ES-I3 (cell line): ENCODE measurements around the gene TRIM69.
"Not testable (repeated sequence)": the region's sequence is repeated elsewhere in the genome, so short reads cannot be mapped to it uniquely, and the experiment has no call there.

Experiments used
- H3K36me3 ChIP-seq: 2 replicates; pipeline ENCODE4 v1.6.1; 2013; ENCODE audit warnings: mild to moderate bottlenecking, low read length, control low read depth, moderate library complexity; ENCODE audit not compliant: insufficient read depth
- H3K4me1 ChIP-seq: 2 replicates; pipeline ENCODE4 v1.6.1; 2013; ENCODE audit warnings: mild to moderate bottlenecking, control low read depth, low read length; ENCODE audit not compliant: insufficient read depth
- H3K9ac ChIP-seq: 2 replicates; pipeline ENCODE4 v1.6.1; 2013; ENCODE audit warnings: low read depth, mild to moderate bottlenecking, low read length, moderate library complexity
- H3K9me3 ChIP-seq: 2 replicates; pipeline ENCODE4 v1.6.1; 2013; ENCODE audit warnings: mild to moderate bottlenecking, low read length, moderate library complexity; ENCODE audit not compliant: control insufficient read depth, insufficient read depth

TRIM69 gene

GRCh38 chr15:44736181-44736765, at the start of gene TRIM69:
Gene TRIM69, plus strand, starts transcription at chr15:44736528. Its CDS starts 177 bp downstream, at chr15:44736705.
- peaks cover 3% of the 10 kb centered on the region; the same call in 1 of the 2 replicates for H3K4me1 ChIP-seq
- H3K9me3 ChIP-seq, result no peaks in the 10 kb centered on the region
- H3K36me3 ChIP-seq, result no peaks in the 10 kb centered on the region
- no peak within 1 kb of the TSS for H3K9ac ChIP-seq

DNA sequence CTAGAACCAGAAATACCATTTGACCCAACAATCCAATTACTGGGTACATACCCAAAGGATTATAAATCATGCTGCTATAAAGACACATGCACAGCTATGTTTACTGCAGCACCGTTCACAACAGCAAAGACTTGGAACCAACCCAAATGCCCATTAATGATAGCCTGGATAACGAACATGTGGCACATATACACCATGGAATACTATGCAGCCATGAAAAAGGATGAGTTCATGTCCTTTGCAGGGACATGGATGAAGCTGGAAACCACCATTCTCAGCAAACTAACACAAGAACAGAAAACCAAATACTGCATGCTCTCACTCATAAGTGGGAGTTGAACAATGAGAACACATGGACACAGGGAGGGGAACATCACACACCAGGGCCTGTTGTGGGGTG, 47.0 kb upstream of the TRIM69 start:
- not testable (repeated sequence) for H3K4me1 ChIP-seq, H3K36me3 ChIP-seq, H3K9ac ChIP-seq, H3K9me3 ChIP-seq

DNA sequence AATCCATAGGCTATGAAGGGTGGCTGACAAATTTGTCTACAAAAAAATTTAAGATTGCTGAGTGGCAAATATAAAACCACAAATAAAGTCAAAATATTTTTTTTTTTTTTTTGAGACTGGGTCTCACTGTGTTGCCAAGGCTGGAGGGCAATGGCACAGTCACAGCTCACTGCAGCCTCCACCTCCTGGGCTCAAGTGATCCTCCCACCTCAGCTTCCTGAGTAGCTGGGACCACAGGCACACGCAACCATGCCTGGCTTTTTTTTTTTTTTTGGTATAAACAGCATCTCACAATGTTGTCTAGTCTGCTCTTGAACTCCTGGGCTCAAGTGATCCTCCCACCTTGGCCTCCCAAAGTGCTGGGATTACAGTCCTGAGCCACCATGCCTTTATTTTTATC, 46.1 kb upstream of the TRIM69 start:
- not testable (repeated sequence) for H3K4me1 ChIP-seq, H3K9me3 ChIP-seq, H3K9ac ChIP-seq, H3K36me3 ChIP-seq

DNA sequence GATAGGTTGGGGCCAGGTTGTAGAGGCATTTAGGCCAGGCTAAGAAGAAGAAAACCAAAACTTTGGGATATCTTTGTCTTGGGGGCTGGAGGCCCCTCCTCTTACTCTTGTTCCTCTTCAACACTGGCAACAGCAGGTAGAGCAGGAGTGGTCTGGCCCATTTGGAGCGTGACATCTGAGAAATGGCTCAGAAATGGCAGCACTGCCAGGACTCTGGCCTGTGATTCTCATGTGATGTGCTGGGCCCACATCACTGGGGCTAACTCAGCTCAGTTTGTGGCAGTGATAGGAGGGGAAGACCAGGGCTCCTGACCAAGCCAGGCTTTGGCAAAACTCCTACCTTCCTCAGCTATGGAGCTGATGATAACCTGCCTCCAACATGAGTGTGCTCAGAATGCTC, 43.7 kb upstream of the TRIM69 start:
- Histone ChIP-seq H3K36me3 (no peaks in the 10 kb centered on the region), H3K9ac (no peak overlapping the region), H3K9me3 (no peaks in the 10 kb centered on the region), H3K4me1 (no peaks in the 10 kb centered on the region; the same call in 1 of the 2 replicates)

GRCh38 chr15:44694416-44694815, 41.9 kb upstream of the TRIM69 start:
- Histone ChIP-seq H3K9ac (no peak overlapping the region), H3K4me1 (no peaks in the 10 kb centered on the region; the same call in 1 of the 2 replicates), H3K9me3 (no peaks in the 10 kb centered on the region), H3K36me3 (no peaks in the 10 kb centered on the region)

DNA sequence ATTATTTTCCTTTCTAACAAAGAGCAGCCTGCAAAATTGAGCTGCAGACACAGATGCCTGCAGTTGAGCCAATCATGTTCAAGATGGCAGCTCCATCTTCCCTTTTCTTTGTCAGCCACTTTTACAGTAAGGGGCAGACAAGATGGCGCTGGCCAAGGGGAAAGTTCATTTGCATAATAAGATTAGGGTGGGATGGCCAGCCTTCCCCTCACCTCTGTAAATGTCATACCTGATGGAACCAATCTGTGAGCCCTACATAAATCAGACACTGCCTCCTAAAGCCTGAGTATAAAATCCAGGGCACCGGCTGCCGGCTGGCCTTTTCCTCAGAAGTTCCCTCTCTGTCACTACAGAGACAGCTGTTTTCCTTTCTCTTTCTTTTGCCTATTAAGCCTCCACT, 41.0 kb upstream of the TRIM69 start:
- H3K9me3 ChIP-seq, result no peaks in the 10 kb centered on the region
- H3K36me3 ChIP-seq, result no peaks in the 10 kb centered on the region
- H3K9ac ChIP-seq, result no peak overlapping the region
- no peaks in the 10 kb centered on the region; the same call in 1 of the 2 replicates for H3K4me1 ChIP-seq

DNA sequence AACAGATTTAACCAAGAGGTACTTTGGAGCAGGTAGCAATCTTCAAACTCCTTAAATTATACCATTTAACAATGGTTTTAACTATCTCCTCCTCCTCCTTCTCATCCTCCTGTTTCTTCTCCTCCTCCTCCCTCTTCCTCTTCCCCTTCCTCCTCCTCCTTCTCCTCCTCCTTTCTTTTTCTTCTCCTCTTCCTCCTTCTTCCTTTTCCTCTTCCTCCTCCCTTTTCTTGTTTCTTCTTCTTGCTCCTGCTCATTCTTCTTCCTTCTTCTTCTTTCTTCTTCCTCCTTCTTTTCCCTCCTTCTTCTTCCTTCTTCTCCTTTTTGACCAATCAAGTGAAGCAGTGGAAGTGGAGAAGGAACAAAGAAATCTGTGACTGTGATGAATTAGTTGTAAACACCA, 39.3 kb upstream of the TRIM69 start:
- Histone ChIP-seq H3K36me3 (no peaks in the 10 kb centered on the region), H3K4me1 (no peaks in the 10 kb centered on the region; the same call in 1 of the 2 replicates), H3K9ac (no peak overlapping the region), H3K9me3 (no peaks in the 10 kb centered on the region)

- no peak overlapping the region for H3K9ac ChIP-seq
- H3K9me3 ChIP-seq, result no peaks in the 10 kb centered on the region
- H3K4me1 ChIP-seq, result no peaks in the 10 kb centered on the region; the same call in 1 of the 2 replicates
- H3K36me3 ChIP-seq, result no peaks in the 10 kb centered on the region
These were observed 37.7 kb upstream of the TRIM69 start for GRCh38 chr15:44698641-44699040.

GRCh38 chr15:44700676-44701075, 35.7 kb upstream of the TRIM69 start:
- not testable (repeated sequence) for H3K4me1 ChIP-seq, H3K9ac ChIP-seq, H3K9me3 ChIP-seq, H3K36me3 ChIP-seq

DNA sequence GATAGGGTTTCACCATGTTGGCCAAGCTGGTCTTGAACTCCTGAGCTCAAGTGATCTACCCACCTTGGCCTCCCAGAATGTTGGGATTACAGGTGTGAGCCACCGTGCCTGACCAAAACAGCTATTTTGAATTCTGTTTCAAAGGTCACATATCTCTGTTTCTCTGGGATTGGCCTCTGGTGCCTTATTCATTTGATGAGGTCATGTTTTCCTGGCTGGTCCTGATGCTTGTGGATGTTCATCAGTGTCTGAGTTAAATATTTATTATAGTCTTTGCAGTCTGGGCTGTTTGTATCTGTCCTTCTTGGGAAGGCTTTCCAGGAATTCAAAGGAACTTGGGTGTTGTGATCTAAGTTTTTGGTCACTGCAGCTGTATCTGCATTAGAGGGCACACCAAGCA, 30.3 kb upstream of the TRIM69 start:
- Histone ChIP-seq H3K9ac (no peak overlapping the region), H3K36me3 (no peaks in the 10 kb centered on the region), H3K4me1 (no peaks in the 10 kb centered on the region), H3K9me3 (no peaks in the 10 kb centered on the region)

DNA sequence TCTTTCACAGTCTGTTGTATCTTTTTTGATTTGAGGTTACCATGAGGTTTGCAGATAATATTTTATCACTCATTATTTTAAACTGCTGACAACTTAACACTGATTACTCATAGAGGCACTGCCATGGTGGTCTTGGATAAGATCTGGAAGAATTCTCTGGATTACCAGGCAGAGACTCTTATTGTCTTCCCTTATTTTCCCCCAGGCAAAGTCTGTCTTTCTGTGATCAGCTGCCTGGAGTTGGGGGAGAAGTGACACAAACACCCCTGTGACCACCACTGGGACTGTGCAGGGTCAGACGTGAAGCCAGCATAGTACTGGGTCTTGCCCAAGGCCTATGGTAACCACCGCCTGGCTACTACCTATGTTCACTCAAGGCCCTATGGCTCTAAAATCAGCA, 29.9 kb upstream of the TRIM69 start:
- H3K9ac ChIP-seq, result no peak overlapping the region
- H3K36me3 ChIP-seq, result no peaks in the 10 kb centered on the region
- no peaks in the 10 kb centered on the region for H3K4me1 ChIP-seq
- no peaks in the 10 kb centered on the region for H3K9me3 ChIP-seq

DNA sequence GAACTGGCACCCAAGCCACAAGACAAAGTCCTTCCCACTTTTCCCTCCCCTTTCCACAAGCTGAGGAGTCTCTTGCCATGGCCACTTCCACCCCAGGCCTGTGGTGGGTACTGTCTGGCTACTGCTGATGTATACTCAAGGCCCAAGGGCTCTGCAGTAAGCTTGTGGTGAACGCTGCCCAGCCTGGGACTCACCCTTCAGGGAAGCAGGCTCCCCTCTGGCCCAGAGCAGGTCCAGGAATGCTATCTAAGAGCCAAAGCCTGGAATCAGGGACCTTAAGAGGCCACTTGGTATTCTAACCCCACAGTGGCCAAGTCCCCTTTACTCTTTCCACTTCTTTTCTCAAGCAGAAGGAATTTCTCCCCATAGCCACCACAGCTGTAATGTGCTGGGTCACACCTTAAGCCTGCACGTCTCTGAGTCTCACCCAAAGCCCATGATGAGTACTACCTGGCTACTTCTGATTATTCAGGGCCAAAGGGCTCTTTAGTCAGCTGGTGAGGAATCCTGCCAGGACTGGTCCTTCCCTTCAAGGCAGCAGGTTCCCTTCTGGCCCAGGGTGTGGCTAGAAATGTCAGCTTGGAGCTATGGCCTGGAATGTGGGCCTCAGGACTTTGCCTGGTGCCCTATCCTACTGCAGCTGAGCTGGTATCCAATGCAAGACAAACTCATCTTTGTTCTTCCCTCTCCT, 29.2 kb upstream of the TRIM69 start:
- Histone ChIP-seq H3K4me1 (no peaks in the 10 kb centered on the region), H3K9ac (no peak overlapping the region), H3K9me3 (no peaks in the 10 kb centered on the region), H3K36me3 (no peaks in the 10 kb centered on the region)

DNA sequence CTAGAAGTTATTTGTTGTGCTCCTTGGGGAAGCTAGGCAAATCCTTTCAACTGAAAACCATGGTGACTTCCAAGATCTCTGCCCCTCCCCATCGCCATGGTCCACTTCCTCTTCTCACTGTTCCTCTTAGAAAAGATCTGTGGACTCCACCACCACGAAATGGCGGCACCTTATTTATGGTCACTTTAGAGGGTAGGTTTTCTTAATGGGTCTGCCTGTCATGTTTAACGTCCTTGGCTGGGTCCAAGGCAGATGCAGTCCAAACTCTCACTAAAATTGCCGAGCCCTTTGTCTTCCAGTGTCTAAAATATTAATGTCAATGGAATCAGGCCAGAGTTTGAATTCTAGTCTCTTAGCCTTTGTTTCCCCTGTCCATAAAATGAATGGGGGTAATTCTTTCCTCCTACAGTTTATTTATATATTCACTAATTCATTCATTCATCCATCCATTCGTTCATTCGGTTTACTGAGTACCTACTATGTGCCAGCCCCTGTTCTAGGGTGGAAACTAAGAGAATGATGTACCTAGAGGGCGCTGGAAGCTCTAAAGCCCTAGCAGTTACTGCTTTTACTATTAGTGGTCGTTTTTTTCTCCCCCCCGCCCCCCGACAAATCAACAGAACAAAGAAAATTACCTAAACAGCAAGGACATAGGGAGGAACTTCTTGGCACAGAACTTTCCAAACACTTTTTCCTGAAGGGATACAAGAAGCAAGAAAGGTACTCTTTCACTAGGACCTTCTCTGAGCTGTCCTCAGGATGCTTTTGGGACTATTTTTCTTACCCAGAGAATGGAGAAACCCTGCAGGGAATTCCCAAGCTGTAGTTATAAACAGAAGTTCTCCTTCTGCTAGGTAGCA, 25.9 kb upstream of the TRIM69 start:
- Histone ChIP-seq H3K36me3 (peaks cover 3% of the 10 kb centered on the region; the same call in 1 of the 2 replicates), H3K4me1 (no peaks in the 10 kb centered on the region), H3K9me3 (no peaks in the 10 kb centered on the region), H3K9ac (peak overlapping the region; percentile 95)

GRCh38 chr15:44711096-44711742, 25.1 kb upstream of the TRIM69 start, which contains the start of the genes B2M and PATL2:
Gene B2M, plus strand, starts transcription at chr15:44711517. Its CDS starts 30 bp downstream, at chr15:44711547.
Gene PATL2, minus strand, starts transcription at chr15:44711323. Its CDS starts 34,833 bp downstream, at chr15:44676490.
- H3K4me1 ChIP-seq, result no peaks in the 10 kb centered on the region
- H3K9me3 ChIP-seq, result no peaks in the 10 kb centered on the region
- H3K9ac ChIP-seq, result peak within 1 kb of the TSS; percentile 95
- H3K36me3 ChIP-seq, result peaks cover 4% of the 10 kb centered on the region; the same call in 1 of the 2 replicates
